H1 (cell line): ENCODE measurements around the gene IQGAP1. TPM values are rescaled to one million over a fixed set of nuclear protein-coding genes. Genes with fewer than 3 reads are reported as not detected.
A peak's percentile ranks its signal among the peaks of the same experiment; 100 is the strongest.

Source experiments
- ASH2L ChIP-seq: fragments of 200-600, 300-600 bp; sonication (generic); IDR thresholded peaks from one replicate; pipeline ENCODE4 v1.7.1; 2017; ENCODE audit warnings: low read length
- BACH1 ChIP-seq: IDR thresholded peaks from 2 replicates; pipeline ENCODE4 v1.6.1; 2012; ENCODE audit warnings: low read length, improper control_type of control experiment
- CEBPB ChIP-seq: IDR thresholded peaks from 2 replicates; pipeline ENCODE4 v1.6.1; 2012; ENCODE audit warnings: low read depth, low read length
- CHD1 ChIP-seq: IDR thresholded peaks from 2 replicates; pipeline ENCODE4 v1.6.1; 2012; ENCODE audit warnings: low read depth, low read length, improper control_type of control experiment
- CREB1 ChIP-seq: IDR thresholded peaks from 2 replicates; pipeline ENCODE4 v1.6.1; 2012; ENCODE audit warnings: inconsistent platforms
- CTBP2 ChIP-seq: IDR thresholded peaks from 2 replicates; pipeline ENCODE4 v1.7.0; 2011; ENCODE audit warnings: borderline replicate concordance, mild to moderate bottlenecking, moderate library complexity, mixed read lengths, low read length; ENCODE audit not compliant: insufficient read depth, insufficient read length
- EGR1 ChIP-seq: IDR thresholded peaks from 2 replicates; pipeline ENCODE4 v1.6.1; 2011; ENCODE audit warnings: low read depth, low read length, borderline replicate concordance
- FOSL1 ChIP-seq: IDR thresholded peaks from 2 replicates; pipeline ENCODE4 v1.6.1; 2011; ENCODE audit warnings: mild to moderate bottlenecking, low read depth, low read length, moderate library complexity; ENCODE audit not compliant: insufficient read depth
- HDAC6 ChIP-seq: IDR thresholded peaks from one replicate; pipeline ENCODE4 v1.7.1; 2012; ENCODE audit warnings: low read depth, mild to moderate bottlenecking, inconsistent platforms, low read length, moderate library complexity
- JUND ChIP-seq: IDR thresholded peaks from 2 replicates; pipeline ENCODE4 v1.6.1; 2011; ENCODE audit warnings: mild to moderate bottlenecking, improper control_type of control experiment, low read length
- KDM5A ChIP-seq: fragments of 200-600 bp; IDR thresholded peaks from 2 replicates; pipeline ENCODE4 v1.7.1; 2012; ENCODE audit warnings: mild to moderate bottlenecking, low read length, inconsistent platforms, mixed read lengths
- MAFK ChIP-seq: IDR thresholded peaks from 2 replicates; pipeline ENCODE4 v1.6.1; 2012; ENCODE audit warnings: low read depth, mild to moderate bottlenecking, improper control_type of control experiment, low read length
- POLR2A ChIP-seq, 2 experiments: IDR thresholded peaks; 1 replicate in 1 of 2; 2 replicates in 1 of 2; pipeline ENCODE4 v1.6.1; 2011; ENCODE audit warnings: low read depth in 2 of 2, low read length in 2 of 2, mild to moderate bottlenecking in 2 of 2; ENCODE audit errors: control extremely low read depth in 1 of 2
- POLR2AphosphoS5 ChIP-seq: IDR thresholded peaks from 2 replicates; pipeline ENCODE4 v1.6.1; 2011; ENCODE audit warnings: low read depth, low read length
- POU5F1 ChIP-seq: IDR thresholded peaks from 2 replicates; pipeline ENCODE4 v1.6.1; 2011; ENCODE audit warnings: low read depth, mild to moderate bottlenecking, low read length, moderate library complexity
- RBBP5 ChIP-seq: IDR thresholded peaks from 2 replicates; pipeline ENCODE4 v1.7.1; 2012; ENCODE audit warnings: low read depth, mild to moderate bottlenecking, inconsistent platforms, low read length, moderate library complexity, borderline replicate concordance
- RFX5 ChIP-seq: IDR thresholded peaks from 2 replicates; pipeline ENCODE4 v1.6.1; 2011; ENCODE audit warnings: low read depth, low read length, improper control_type of control experiment, borderline replicate concordance
- SIN3A ChIP-seq, 2 experiments: IDR thresholded peaks in 1 of 2; conservative IDR thresholded peaks in 1 of 2; 2 replicates each; pipeline ENCODE4 v1.6.1; 2011 to 2012; ENCODE audit warnings: low read length in 2 of 2, improper control_type of control experiment in 1 of 2, low read depth in 1 of 2, mild to moderate bottlenecking in 1 of 2
- SP2 ChIP-seq: IDR thresholded peaks from 2 replicates; pipeline ENCODE4 v1.6.1; 2012; ENCODE audit warnings: mild to moderate bottlenecking, low read length, inconsistent platforms
- SUZ12 ChIP-seq: fragments of 200-600 bp; sonication (generic); IDR thresholded peaks from 2 replicates; pipeline ENCODE4 v1.6.1; 2012; ENCODE audit warnings: mild to moderate bottlenecking, inconsistent platforms, low read length, moderate library complexity, mixed read lengths
- TAF7 ChIP-seq: optimal IDR thresholded peaks from 2 replicates; pipeline ENCODE3; 2011; ENCODE audit warnings: low read depth, mild to moderate bottlenecking, inconsistent platforms, low read length, moderate library complexity, borderline replicate concordance
- TCF12 ChIP-seq: IDR thresholded peaks from 2 replicates; pipeline ENCODE4 v1.6.1; 2011; ENCODE audit warnings: low read depth, mild to moderate bottlenecking, low read length
- ZNF274 ChIP-seq: IDR thresholded peaks from 2 replicates; pipeline ENCODE4 v1.7.0; 2012; ENCODE audit warnings: low read length, borderline replicate concordance; ENCODE audit errors: extremely low read depth
- polyA plus RNA-seq, 7 experiments: library from polyadenylated mRNA; depleted of rRNA in 3 of 7; stranded (reverse) in 5 of 7; unstranded in 2 of 7; fragments of >200 nt in 5 of 7; fragments of 200-250 nt in 2 of 7; gene quantifications; 1 replicate in 5 of 7; 2 replicates in 1 of 7; 4 replicates in 1 of 7; pipeline versions ENCODE4 v1.2.1 to v1.2.3, GENCODE V29; 2011 to 2013; ENCODE audit warnings: missing spikeins in 2 of 7, mixed read lengths in 2 of 7
- total RNA-seq: library from RNA; stranded (reverse); fragmentation: NEBNext Ultra II Directional; extraction: Animal tissue kit (Norgen Biotek cat#: 25700); gene quantifications from 2 replicates; pipeline ENCODE4 v1.2.1, GENCODE V29; 2021
- TF ChIP-seq, protein P1 (sequence below): IDR thresholded peaks from 2 replicates; pipeline ENCODE4 v1.6.1; 2012; ENCODE audit warnings: inconsistent platforms
- TF ChIP-seq, protein P2 (sequence below): IDR thresholded peaks from 2 replicates; pipeline ENCODE4 v1.6.1; 2012; ENCODE audit warnings: inconsistent platforms

Gene IQGAP1
- total and polyA plus RNA-seq, 2 of the 8 experiments (the other 6 are each of a cell fraction or from before 2014, with no cell fraction given): 56.0 to 138 TPM

DNA sequence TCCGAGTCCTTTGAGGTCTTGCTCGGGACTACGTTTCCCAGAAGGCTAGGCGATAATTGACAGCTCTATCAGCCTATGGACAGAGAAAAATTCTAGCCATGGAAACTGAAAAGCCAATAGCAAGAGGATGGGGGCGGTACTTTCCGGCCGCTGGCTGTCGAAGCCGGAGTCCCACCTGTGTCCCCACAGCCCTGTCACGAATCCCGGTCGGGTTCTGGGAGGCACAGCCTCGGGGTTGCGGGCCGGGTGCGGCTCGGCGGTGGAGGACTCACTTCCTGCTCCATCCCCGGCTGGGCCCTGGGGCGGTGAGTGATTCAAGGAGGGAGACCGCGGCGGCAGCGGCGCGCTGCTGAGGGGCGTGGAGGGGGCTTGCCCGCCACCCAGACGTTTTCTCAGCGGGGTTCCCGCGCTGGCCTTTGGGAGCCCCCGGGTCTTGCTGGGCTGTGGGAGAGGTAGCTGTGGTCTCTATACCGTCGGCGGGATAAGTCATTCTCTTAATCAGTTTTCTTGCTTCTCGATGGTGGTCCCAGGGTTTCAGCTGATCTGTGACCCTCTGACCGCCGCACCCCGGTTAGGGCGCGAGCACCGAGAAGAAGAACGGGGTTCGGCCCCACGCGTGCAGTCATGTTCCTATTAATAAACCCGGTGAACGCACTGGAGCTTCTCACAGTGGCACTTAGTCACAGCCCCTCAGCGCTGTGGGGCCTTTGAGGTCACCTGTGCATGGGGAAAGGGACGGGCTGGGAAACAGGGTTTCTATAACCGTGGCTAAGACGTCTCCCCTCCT lies 35.7 kb upstream of the IQGAP1 start, which contains the start of gene ZNF774 (continued):
- TF ChIP-seq MAFK (no peak), HDAC6 (no peak), SIN3A (conservative IDR thresholded peaks at IDR 0.05 in 1 of 2, IDR thresholded peaks at IDR 0.05 in 1 of 2; ENCODE audit: low read depth in 1 of 2, low read length in 2 of 2) (peak in 1 of 2 experiments; percentile 56; a peak in 1 of 4 replicates), CTBP2 (no peak), CEBPB (no peak), SP2 (peak; percentile 88), RBBP5 (0 out of 2 replicates have a peak, but pooled peaks have one; percentile 36), POLR2AphosphoS5 (no peak), POLR2A (IDR thresholded peaks at IDR 0.05; ENCODE audit: control extremely low read depth in 1 of 2, low read depth in 2 of 2, low read length in 2 of 2) (no peak), ASH2L (peak; percentile 73), SUZ12 (no peak), KDM5A (no peak), JUND (no peak), FOSL1 (no peak), POU5F1 (no peak), TCF12 (peak; percentile 17; the same call in 1 of the 2 replicates), RFX5 (no peak), CREB1 (0 out of 2 replicates have a peak, but pooled peaks have one; percentile 34), ZNF274 (no peak), BACH1 (no peak), TAF7 (peak; percentile 26), EGR1 (no peak), CHD1 (no peak)
- TF ChIP-seq, protein P1, sequence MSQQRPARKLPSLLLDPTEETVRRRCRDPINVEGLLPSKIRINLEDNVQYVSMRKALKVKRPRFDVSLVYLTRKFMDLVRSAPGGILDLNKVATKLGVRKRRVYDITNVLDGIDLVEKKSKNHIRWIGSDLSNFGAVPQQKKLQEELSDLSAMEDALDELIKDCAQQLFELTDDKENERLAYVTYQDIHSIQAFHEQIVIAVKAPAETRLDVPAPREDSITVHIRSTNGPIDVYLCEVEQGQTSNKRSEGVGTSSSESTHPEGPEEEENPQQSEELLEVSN: no peak
- TF ChIP-seq, protein P2, sequence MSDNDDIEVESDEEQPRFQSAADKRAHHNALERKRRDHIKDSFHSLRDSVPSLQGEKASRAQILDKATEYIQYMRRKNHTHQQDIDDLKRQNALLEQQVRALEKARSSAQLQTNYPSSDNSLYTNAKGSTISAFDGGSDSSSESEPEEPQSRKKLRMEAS: no peak; the same call in 1 of the 2 replicates
